GM19468 (cell line): ENCODE data around the gene RHPN2.

Source experiments
- ATAC-seq: cut with Tn5 transposase; IDR thresholded peaks from one replicate; pipeline ENCODE4 v1.9.1; 2021; ENCODE audit warnings: mild to moderate bottlenecking, moderate library complexity, moderate number of reproducible peaks; ENCODE audit not compliant: unreplicated experiment; ENCODE audit errors: extremely low read depth

Gene RHPN2

GRCh38 chr19:33064792-33065550 is at the start of gene RHPN2:
Gene RHPN2 (minus strand): TSS chr19:33064888. CDS start chr19:33064852, 36 bp downstream.
- ATAC-seq, result no peak

GRCh38 chr19:33114312-33114711 is 49.6 kb upstream of the RHPN2 start:
- ATAC-seq, result no peak

- ATAC-seq, result no peak
Observed at GRCh38 chr19:33111587-33111986, 46.9 kb upstream of the RHPN2 start.

GRCh38 chr19:33110137-33110910 is 45.6 kb upstream of the RHPN2 start:
- ATAC-seq, result no peak

- ATAC-seq, result no peak
Observed at GRCh38 chr19:33108161-33108560, 43.5 kb upstream of the RHPN2 start.

GRCh38 chr19:33102893-33103292 is 38.2 kb upstream of the RHPN2 start:
- no peak for ATAC-seq

- no peak for ATAC-seq
Observed at GRCh38 chr19:33100894-33101644, 36.4 kb upstream of the RHPN2 start.

- no peak for ATAC-seq
Observed at GRCh38 chr19:33098055-33098534, 33.4 kb upstream of the RHPN2 start.

GRCh38 chr19:33096005-33096404 is 31.3 kb upstream of the RHPN2 start:
- no peak for ATAC-seq

- no peak for ATAC-seq
Observed at GRCh38 chr19:33094436-33095067, 29.9 kb upstream of the RHPN2 start.

- no peak for ATAC-seq
Observed at GRCh38 chr19:33093420-33094210, 28.9 kb upstream of the RHPN2 start.

GRCh38 chr19:33090179-33090578 is 25.5 kb upstream of the RHPN2 start:
- ATAC-seq, result no peak

GRCh38 chr19:33089010-33089409 is 24.3 kb upstream of the RHPN2 start:
- ATAC-seq, result no peak

GRCh38 chr19:33086955-33087354 is 22.3 kb upstream of the RHPN2 start:
- ATAC-seq, result no peak

- ATAC-seq, result no peak
Observed at GRCh38 chr19:33085570-33086128, 21.0 kb upstream of the RHPN2 start.

GRCh38 chr19:33080761-33081681 is 16.3 kb upstream of the RHPN2 start, which contains the start of gene GPATCH1:
Gene GPATCH1 (plus strand): TSS chr19:33081181. CDS start chr19:33081194, 13 bp downstream.
- peak; percentile 60 for ATAC-seq

GRCh38 chr19:33075519-33075918 is 10.8 kb upstream of the RHPN2 start:
- ATAC-seq, result no peak

GRCh38 chr19:33071887-33072286 is 7.2 kb upstream of the RHPN2 start:
- ATAC-seq, result no peak
